ENCODE data around the gene DST. TPM values are rescaled to one million over a fixed set of nuclear protein-coding genes. Genes with fewer than 3 reads are reported as not detected.

The DST gene
- total and polyA plus RNA-seq, 2 of the 8 experiments (the other 6 are each of a cell fraction or from before 2014, with no cell fraction given): 49.4 to 116 TPM

DNA sequence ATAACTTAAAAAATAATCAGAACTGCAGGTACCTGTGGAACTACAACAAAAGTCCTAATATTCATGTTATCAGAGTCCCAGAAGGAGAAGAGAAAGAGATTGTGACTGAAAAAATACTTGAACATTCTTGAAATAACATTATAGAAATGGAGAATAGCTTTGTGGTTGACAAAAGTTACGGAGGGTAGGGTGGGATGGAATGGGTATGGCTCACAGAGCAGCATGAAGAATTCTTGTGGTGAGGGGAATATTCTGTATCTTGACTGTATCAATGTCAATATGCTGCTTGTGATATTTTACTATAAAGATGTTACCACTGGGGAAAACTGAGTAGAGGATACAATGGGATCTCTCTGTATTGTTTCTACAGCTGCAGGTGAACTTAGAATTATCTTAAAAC, 122.5 kb downstream of the DST start:
- Histone ChIP-seq H2BK12ac (ENCODE audit: low read depth, low read length) (no peak overlapping the region), H3K27ac (ENCODE audit: low read depth, low read length) (no peak overlapping the region), H2AFZ (ENCODE audit: low read length) (no peak overlapping the region), H2BK5ac (ENCODE audit: low read depth, low read length) (no peak overlapping the region), H4K91ac (replicated peaks; ENCODE audit: insufficient read length, low read length) (no peak overlapping the region), H3K56ac (replicated peaks; ENCODE audit: insufficient read length, low read depth, low read length) (no peak overlapping the region), H3K9ac (replicated peaks in 1 of 4; ENCODE audit: extremely low read depth in 1 of 4, low read depth in 3 of 4, low read length in 3 of 4) (no peak overlapping the region), H3K79me2 (ENCODE audit: control insufficient read depth in 1 of 2, insufficient read depth in 2 of 2, low read length in 2 of 2) (no peaks in the 10 kb centered on the region), H3K4me1 (replicated peaks in 1 of 4; ENCODE audit: control insufficient read depth in 3 of 4, insufficient read depth in 4 of 4, low read length in 3 of 4) (peaks cover 0 to 17% (median 8%) of the 10 kb centered on the region in 4 experiments; a peak in 3 of 7 replicates), H2BK120ac (replicated peaks; ENCODE audit: low read depth, low read length) (no peak overlapping the region), H2BK15ac (ENCODE audit: low read length) (no peak overlapping the region), H3K4me2 (ENCODE audit: insufficient read depth in 1 of 2, low read depth in 2 of 2, low read length in 2 of 2) (no peak overlapping the region), H3K18ac (ENCODE audit: extremely low read depth, low read length) (no peak overlapping the region), H4K5ac (ENCODE audit: insufficient read length, low read depth, low read length) (no peak overlapping the region), H3K27me3 (replicated peaks in 1 of 4; ENCODE audit: control insufficient read depth in 3 of 4, extremely low read depth in 1 of 4, insufficient read depth in 3 of 4, low read length in 3 of 4) (no peaks in the 10 kb centered on the region), H3K9me3 (ENCODE audit: insufficient read depth in 2 of 2, low read depth in 1 of 2, low read length in 1 of 2) (no peaks in the 10 kb centered on the region), H4K8ac (ENCODE audit: extremely low read depth, insufficient read depth, low read length) (no peak overlapping the region), H3K36me3 (ENCODE audit: control insufficient read depth in 2 of 4, insufficient read depth in 4 of 4, low read length in 3 of 4) (peaks cover 0 to 7% (median 3%) of the 10 kb centered on the region in 4 experiments; a peak in 3 of 8 replicates), H3K4ac (replicated peaks; ENCODE audit: insufficient read length, low read depth, low read length) (no peak overlapping the region), H2AK5ac (ENCODE audit: low read depth, low read length) (no peak overlapping the region), H3K23me2 (ENCODE audit: low read depth, low read length) (no peaks in the 10 kb centered on the region), H3K23ac (ENCODE audit: insufficient read length) (no peak overlapping the region), H3K14ac (ENCODE audit: insufficient read length) (no peak overlapping the region), H3K79me1 (ENCODE audit: low read depth, low read length) (no peaks in the 10 kb centered on the region), H4K20me1 (replicated peaks in 1 of 2; ENCODE audit: control insufficient read depth in 1 of 2, insufficient read depth in 2 of 2, low read length in 2 of 2) (no peaks in the 10 kb centered on the region), H2BK20ac (ENCODE audit: low read length) (no peak overlapping the region), H3K4me3 (ENCODE audit: extremely low read depth in 1 of 4, insufficient read depth in 2 of 4, low read depth in 3 of 4, low read length in 4 of 4) (no peak overlapping the region)
- CTCF ChIA-PET (ENCODE audit: partially characterized antibody): interaction anchor here (1.0 to 2.6 kb wide), 2 partner anchors 28 to 50 kb away, joined by 3 to 6 read pairs; no protein-coding TSS in a partner anchor
- no peak for DNase-seq (ENCODE audit: low read depth in 1 of 2, low spot score in 2 of 2)
- no peak for FAIRE-seq
- WGBS, 2 experiments (ENCODE audit: extremely low coverage in 1 of 2, insufficient coverage in 1 of 2, insufficient read length in 1 of 2, insufficient replicate concordance in 2 of 2, low coverage in 1 of 2, low lambda C conversion rate in 2 of 2, missing lambda C conversion rate in 1 of 2): 100% methylated on average over 1 of the region's 1 CpG; no CpG with 5 or more reads in 1 of the 2 experiments
- POLR2A ChIA-PET (ENCODE audit: partially characterized antibody): interaction anchor here (0.9 kb wide), 1 partner anchor 17 kb away, joined by 3 read pairs; no protein-coding TSS in a partner anchor
- TF ChIP-seq KDM4A (IDR thresholded peaks at IDR 0.05; ENCODE audit: low read depth, low read length, severe bottlenecking) (no peak), ASH2L (IDR thresholded peaks at IDR 0.05; ENCODE audit: low read length) (no peak), POLR2AphosphoS5 (IDR thresholded peaks at IDR 0.05; ENCODE audit: low read depth, low read length) (no peak), CHD1 (IDR thresholded peaks at IDR 0.05; ENCODE audit: low read depth, low read length) (no peak), TBP (IDR thresholded peaks at IDR 0.05; ENCODE audit: low read depth, low read length) (no peak), TEAD4 (IDR thresholded peaks at IDR 0.05; ENCODE audit: low read depth, low read length) (no peak), KDM1A (IDR thresholded peaks at IDR 0.05; ENCODE audit: borderline replicate concordance, low read length) (no peak), YY1 (IDR thresholded peaks at IDR 0.05; ENCODE audit: low read depth, low read length) (no peak), TAF1 (IDR thresholded peaks at IDR 0.05; ENCODE audit: low read depth, low read length) (no peak), POLR2A (IDR thresholded peaks at IDR 0.05; ENCODE audit: control extremely low read depth in 1 of 2, low read depth in 2 of 2, low read length in 2 of 2) (no peak), CEBPB (IDR thresholded peaks at IDR 0.05; ENCODE audit: low read depth, low read length) (no peak), SAP30 (IDR thresholded peaks at IDR 0.05; ENCODE audit: insufficient read depth, insufficient replicate concordance, low read length) (no peak), CTBP2 (IDR thresholded peaks at IDR 0.05; ENCODE audit: borderline replicate concordance, insufficient read depth, insufficient read length, low read length) (no peak), JUN (IDR thresholded peaks at IDR 0.05; ENCODE audit: low read depth, low read length) (no peak)
